Stimulated activated CD8-positive, alpha-beta memory T cell treated with anti-CD3 and anti-CD28 coated beads, Interleukin-12 subunit alpha, Interleukin-12 subunit beta, amount 100 ng/mL, for 1 hour (primary cell): ENCODE data around the gene BDP1.
"Not testable (repeated sequence)": the region's sequence is repeated elsewhere in the genome, so short reads cannot be mapped to it uniquely, and the experiment has no call there.

Experiments used
- DNase-seq: peaks from one replicate; pipeline ENCODE4 v3.0.0-alpha.2; 2020; ENCODE audit warnings: low read depth

The BDP1 gene

GRCh38 chr5:71460693-71461092 is 5.2 kb downstream of the BDP1 start:
- DNase-seq, result no peak

GRCh38 chr5:71461360-71461759 is 5.9 kb downstream of the BDP1 start:
- no peak for DNase-seq

- no peak for DNase-seq
Measured at GRCh38 chr5:71471193-71471592, 15.7 kb downstream of the BDP1 start.

GRCh38 chr5:71475788-71476384 is 20.4 kb downstream of the BDP1 start:
- no peak for DNase-seq

DNA sequence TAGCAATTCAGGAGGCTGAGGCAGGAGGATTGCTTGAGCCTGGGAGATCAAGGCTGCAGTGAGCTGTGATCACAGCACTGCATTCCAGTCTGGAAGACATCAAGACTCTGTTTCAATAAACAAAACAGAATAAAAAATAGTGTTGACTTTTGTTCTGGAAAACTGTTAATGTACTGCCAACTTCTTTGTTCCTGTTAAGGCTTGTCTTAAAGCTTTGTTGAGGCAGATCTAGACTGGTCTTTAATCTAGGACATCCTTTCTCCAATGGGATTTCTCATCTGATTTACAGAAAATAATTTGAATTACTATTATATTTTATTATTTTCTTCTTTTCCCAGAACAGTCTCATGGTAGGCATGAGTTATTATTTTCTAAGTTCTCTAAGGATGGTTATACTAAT is 26.0 kb downstream of the BDP1 start:
- no peak for DNase-seq

DNA sequence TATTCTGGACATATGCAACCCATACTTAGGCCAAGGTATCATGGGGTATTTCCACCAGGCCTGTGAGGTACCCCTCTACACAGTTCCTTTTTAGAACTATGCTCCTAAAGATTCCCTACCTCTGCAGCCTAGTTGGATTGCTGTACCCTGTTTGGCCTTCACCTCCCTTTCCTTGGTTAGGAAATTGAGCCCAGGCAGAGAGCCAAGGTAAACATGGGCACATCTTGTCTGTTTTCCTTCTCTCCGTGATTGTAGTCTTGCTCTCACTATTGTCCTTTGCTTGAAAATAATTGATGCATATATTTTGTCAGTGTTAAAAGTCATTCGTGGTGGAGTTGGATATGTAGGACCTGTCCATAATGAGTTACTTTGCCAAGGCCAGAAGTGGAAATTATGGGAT is 26.7 kb downstream of the BDP1 start:
- no peak for DNase-seq

DNA sequence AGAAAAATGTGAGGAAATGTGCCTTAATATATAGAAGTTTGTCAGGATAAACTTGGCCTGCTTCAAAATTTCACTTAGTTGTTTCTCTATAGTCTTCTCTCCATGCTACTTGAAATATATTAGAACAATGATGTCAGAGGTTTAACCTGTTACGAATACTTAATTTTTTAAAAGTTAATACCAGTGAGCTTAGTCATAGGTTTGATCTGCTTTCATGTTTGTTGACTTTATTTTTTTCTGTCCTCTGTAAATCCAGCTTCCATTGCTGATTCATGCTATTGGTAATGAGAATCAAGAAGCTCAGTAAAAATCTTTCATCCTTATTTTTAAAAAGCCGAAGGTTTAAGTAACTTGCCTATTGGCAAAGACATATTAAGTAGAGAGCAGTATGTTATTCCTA is 27.9 kb downstream of the BDP1 start:
- no peak for DNase-seq

GRCh38 chr5:71492817-71493615 is 37.6 kb downstream of the BDP1 start:
- DNase-seq, result no peak

GRCh38 chr5:71494202-71494601 is 38.8 kb downstream of the BDP1 start:
- DNase-seq, result not testable (repeated sequence)

- DNase-seq, result not testable (repeated sequence)
Measured at GRCh38 chr5:71498756-71499155, 43.3 kb downstream of the BDP1 start.

DNA sequence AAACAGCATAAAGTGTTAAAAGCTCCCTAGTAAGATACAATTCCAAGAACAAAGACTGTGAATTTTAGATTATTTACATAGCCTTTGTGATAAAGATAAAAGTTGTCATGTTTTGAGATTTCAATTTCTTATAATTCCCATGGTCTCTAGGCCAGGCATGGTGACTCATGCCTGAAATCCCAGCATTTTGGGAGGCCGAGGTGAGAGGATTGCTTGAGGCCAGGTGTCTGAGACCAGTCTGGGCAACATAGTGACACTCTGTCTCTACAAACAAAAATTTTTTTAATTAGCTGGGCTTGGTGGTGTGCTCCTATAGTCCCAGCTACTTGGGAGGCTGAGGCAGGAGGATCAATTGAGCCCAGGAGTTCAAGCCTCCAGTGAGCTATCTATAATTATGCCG is 48.1 kb downstream of the BDP1 start:
- no peak for DNase-seq

DNA sequence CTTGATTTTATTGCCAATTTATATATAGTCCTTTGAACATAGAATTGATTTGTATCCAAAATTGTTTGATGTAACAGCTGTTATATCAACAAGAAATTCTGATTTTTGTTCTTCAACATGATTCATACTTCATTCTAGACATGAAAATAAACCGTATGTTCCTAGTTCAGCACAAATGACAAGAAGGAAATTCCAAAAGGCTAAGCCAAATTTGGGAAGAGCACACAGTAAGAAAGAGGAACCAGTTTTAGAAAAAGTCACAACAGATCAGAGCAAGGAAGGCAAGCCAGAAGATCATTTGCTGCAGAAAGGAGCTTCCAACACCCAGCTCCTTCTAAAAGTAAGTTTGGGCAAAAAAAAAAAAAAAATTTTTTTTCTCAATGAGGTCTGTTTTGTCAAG is 66.7 kb downstream of the BDP1 start:
- DNase-seq, result no peak

GRCh38 chr5:71525611-71526010 is 70.2 kb downstream of the BDP1 start:
- DNase-seq, result not testable (repeated sequence)

GRCh38 chr5:71528206-71528605 is 72.8 kb downstream of the BDP1 start:
- no peak for DNase-seq

GRCh38 chr5:71529682-71530081 is 74.2 kb downstream of the BDP1 start:
- no peak for DNase-seq

- no peak for DNase-seq
Measured at GRCh38 chr5:71533142-71533541, 77.7 kb downstream of the BDP1 start.

DNA sequence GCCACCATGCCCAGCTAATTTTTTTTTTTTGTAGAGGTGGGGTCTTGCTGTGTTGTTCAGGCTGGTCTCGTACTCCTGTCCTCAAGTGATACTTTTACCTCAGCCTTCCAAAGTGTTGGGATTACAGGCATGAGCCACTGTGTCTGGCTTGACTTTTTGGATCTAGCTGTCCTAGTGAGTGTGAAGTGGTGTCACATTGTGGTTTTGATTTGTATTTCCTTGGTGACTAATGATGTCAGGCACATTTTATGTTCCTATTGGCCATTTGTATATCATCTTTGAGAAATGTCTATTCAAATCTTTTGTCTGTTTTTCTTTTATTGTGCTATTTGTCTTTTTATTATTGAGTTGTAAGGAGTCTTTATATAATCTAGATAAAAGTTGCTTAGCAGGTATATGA is 78.2 kb downstream of the BDP1 start:
- no peak for DNase-seq

GRCh38 chr5:71537687-71538086 is 82.2 kb downstream of the BDP1 start:
- DNase-seq, result no peak

DNA sequence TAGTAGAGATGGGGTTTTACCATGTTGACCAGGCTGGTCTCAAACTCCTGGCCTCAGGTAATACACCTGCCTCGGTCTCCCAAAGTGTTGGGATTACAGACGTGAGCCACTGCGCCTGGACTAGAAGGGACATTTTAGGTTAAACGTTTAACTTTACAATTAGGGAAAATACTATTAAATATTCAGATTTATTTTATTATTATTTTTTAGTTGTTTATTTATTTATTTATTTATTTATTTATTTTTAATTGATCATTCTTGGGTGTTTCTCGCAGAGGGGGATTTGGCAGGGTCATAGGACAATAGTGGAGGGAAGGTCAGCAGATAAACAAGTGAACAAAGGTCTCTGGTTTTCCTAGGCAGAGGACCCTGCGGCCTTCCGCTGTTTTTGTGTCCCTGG is 95.4 kb downstream of the BDP1 start:
- DNase-seq, result not testable (repeated sequence)

DNA sequence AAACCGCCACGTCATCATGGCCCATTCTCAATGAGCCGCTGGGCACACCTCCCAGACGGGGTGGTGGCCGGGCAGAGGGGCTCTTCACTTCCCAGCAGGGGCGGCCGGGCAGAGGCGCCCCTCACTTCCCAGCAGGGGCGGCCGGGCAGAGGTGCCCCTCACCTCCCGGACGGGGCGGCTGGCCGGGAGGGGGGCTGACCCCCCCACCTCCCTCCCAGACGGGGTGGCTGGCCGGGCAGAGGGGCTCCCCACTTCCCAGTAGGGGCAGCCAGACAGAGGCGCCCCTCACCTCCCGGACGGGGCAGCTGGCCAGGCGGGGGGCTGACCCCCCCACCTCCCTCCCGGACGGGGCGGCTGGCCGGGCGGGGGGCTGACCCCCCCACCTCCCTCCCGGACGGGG is 96.1 kb downstream of the BDP1 start:
- not testable (repeated sequence) for DNase-seq

- DNase-seq, result not testable (repeated sequence)
Measured at GRCh38 chr5:71552026-71552749, 96.7 kb downstream of the BDP1 start.

- no peak for DNase-seq
Measured at GRCh38 chr5:71563161-71563560, 107.7 kb downstream of the BDP1 start.

- DNase-seq, result no peak
Measured at GRCh38 chr5:71564895-71565294, 109.4 kb downstream of the BDP1 start.
